OCI-LY3 (cell line): ENCODE data around the gene FAM210B.

Experiments
- CTCF ChIP-seq: fragments of 200-600, 300-600 bp; sonication (generic); IDR thresholded peaks from 2 replicates; pipeline ENCODE4 v1.5.1; 2014; ENCODE audit warnings: antibody characterized with exemption, low read length, low read depth
- EZH2phosphoT487 ChIP-seq: fragments of 200-600 bp; shearing (Covaris generic); IDR thresholded peaks from 2 replicates; pipeline ENCODE4 v1.6.1; 2018; ENCODE audit warnings: antibody characterized with exemption, mixed run types, low read depth

GRCh38 chr20:56381501-56381900 is 22.7 kb downstream of the FAM210B start:
- TF ChIP-seq CTCF (no peak), EZH2phosphoT487 (no peak)
